Measurements from ENCODE around the gene PAM16.

The PAM16 gene

GRCh38 chr16:4317532-4318450 is 33.3 kb downstream of the PAM16 start:
- no peak for DNase-seq

DNA sequence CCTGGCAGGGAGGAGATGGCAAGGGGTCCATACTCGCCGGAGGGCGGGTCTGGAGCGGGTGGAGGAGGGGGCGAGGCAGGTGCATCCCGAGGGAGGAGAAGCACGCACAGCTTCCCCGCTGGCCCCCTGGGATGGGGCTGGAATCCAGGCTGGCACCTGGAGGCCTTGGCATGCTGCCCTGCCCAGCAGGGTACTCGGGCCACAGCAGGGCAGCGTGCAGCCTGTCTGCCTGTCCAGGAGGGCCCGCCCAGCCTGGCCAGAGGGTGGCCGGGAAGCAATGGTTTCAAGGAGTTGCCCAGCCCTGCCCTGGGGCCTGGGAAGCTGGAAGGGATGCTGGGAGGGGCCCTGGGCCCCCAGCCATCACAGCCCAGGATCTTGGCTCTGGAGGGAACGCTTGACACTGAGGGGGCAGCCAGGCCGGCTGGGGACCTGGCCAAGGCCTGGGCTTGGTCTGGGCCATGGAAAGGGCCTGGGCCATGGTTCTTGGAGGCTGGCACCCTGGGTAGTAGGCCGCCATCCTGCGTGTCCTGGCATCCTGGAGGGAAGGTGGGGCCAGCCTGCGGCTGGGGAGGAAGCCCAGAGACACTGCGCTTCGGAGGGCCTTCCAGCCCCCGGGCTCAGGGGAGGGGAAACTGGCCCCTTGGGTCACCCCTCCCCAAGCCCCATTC is 34.1 kb downstream of the PAM16 start:
- no peak for DNase-seq

GRCh38 chr16:4316108-4316863 is 34.8 kb downstream of the PAM16 start:
- DNase-seq: no peak

GRCh38 chr16:4315186-4316107 is 35.7 kb downstream of the PAM16 start, which contains the start of gene GLIS2:
TSS of gene GLIS2 (plus strand) at chr16:4316067. CDS start at chr16:4332281, 16,214 bp downstream.
- DNase-seq: peak; percentile 87

GRCh38 chr16:4314532-4315185 is 36.5 kb downstream of the PAM16 start:
- peak; percentile 60 for DNase-seq

- DNase-seq: no peak
These were observed 37.3 kb downstream of the PAM16 start for GRCh38 chr16:4313563-4314531.

GRCh38 chr16:4309833-4310266 is 41.3 kb downstream of the PAM16 start:
- DNase-seq: peak; percentile 45

DNA sequence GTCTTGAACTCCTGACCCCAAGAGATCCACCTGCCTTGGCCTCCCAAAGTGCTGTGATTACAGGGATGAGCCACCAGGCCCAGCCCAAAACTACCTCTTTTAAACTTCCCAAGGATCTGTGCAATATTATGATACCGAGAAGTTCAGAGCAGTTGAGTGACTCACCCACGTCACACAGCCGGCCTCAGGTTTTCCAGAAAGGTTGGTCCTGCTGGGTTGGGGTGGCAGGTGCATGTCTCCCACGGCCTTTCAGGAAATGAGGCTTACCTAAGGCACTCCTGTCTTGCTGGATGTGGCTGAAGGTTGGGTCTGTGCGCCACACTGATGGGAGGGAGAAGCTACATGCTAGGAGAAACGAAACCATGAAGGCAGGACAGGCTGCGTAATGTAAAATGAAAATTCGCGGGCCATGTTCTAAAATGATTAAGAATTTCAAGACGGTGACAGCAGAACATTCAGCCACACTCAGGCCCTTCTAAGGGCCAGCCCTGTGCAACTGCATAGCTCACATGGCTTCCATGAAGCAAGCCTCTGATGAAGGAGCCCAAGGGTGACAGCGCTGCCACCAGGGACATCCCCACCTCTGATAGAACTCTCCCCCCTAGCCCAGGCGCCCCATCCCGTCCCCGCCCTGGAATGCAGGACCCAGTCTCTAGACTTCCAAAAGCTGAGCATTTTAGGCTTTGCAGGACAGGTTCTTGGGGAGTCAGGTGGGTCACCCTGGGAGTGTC is 41.9 kb downstream of the PAM16 start:
- DNase-seq: no peak

DNA sequence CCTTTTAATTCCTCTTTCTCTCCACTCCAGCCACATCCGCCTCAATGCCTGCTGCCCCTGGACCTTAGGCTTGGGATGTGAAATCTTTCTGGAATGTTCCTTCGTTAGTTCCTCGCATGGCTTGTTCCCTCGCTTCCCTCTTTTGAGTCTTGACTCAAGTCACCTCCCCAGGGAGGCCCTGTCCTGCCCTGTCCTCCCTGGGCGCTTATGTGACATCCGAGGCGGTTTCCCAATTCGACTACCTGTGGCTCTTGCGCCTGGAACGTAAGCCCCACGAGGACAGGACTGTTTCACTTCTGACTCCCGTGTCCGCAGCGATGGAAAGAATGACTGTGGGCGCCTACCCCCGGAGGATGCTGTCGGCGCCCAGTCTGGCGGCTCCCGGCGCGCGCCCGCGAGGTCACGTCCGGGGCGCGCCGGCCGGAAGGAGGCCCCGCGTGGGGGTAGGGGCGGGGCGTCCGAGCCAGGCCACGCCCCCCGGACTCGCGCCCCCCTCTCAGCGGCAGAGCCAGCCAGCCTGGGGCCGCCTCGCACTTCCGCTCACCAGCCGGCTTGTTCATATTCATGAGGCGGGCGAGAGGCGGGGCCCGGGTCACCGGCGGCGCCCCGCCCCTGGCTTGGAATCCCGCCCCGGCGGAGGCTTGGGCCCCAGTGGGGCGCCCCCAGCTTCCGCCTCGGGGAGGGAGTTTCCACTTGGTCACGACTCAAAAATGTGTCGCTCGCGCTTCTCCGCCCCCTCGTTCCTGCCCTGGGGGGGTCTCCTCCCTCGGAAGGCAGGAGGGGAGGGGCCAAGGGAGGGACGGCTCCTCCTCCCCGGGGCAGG is 43.7 kb downstream of the PAM16 start:
- peak; percentile 97 for DNase-seq

- no peak for DNase-seq
These were observed 44.5 kb downstream of the PAM16 start for GRCh38 chr16:4306470-4307214.

GRCh38 chr16:4303973-4304372 is 47.1 kb downstream of the PAM16 start:
- no peak for DNase-seq

DNA sequence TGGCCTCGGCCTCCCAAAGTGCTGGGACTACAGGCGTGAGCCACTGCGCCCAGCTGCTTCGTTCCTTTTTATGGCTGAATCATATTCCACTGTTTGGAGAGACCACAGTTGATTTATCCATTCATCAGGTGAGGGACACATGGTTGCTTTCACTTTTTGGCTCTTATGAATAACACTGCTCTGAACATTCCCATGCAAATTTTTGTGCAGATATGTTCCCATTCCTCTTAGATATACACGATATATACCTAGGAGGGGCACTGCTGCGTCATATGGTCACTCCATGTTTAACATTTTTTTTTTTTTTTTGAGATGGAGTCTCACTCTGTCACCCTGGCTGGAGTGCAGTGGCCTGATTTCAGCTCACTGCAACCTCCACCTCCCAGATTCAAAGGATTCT is 49.2 kb downstream of the PAM16 start:
- no peak for DNase-seq

DNA sequence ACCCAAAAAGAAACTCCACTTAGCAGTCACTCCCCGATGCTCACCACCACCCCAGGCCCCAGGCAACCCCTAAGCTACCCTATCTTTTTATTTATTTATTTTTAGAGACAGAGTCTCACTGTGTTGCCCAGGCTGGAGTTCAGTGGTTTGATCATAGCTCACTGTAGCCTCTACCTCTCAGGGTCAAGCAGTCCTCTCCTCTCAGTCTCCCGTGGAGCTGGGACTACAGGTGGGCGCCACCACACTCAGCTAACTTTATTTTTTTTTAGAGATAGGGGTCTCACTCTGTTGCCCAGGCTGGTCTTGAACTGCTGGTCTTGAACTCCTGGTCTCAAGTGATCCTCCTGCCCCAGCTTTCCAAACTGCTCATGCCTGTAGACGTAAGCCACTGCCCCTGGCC is 49.9 kb downstream of the PAM16 start:
- DNase-seq: no peak

- DNase-seq: peak; percentile 98
These were observed 52.2 kb downstream of the PAM16 start for GRCh38 chr16:4298761-4299522.

DNA sequence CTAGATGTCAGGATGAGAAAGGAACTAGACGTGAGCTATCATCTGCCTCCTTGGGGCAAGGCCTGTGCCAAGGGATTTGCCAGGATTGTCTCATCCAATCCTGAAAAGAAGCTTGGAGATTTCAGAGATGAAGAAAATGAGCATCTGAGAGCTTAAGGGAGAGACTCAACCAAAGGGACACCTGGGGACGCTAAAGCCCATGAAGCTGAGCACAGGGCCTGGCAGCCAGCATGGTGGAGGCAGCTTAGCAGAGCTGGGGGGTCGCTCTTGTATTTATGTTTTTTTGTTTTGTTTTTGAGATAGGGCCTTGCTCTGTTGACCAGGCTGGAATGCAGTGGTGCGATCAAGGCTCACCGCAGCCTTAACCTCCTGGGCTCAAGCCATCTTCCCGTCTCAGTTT is 53.6 kb downstream of the PAM16 start:
- DNase-seq: no peak

GRCh38 chr16:4295581-4295980 is 55.5 kb downstream of the PAM16 start:
- DNase-seq: no peak

Data from fibroblast of skin of abdomen (primary cell).